Measurements from ENCODE around the gene PDSS2.

PDSS2 gene

GRCh38 chr6:107209406-107210305 lies 249.7 kb downstream of the PDSS2 start:
- no peak overlapping the region for H3K27ac ChIP-seq (ENCODE audit: low read length)
- no peak overlapping the region for H3K4me3 ChIP-seq (ENCODE audit: low read length)
- no peaks in the 10 kb centered on the region for H3K9me3 ChIP-seq (ENCODE audit: insufficient read depth, low read length)
- H3K27me3 ChIP-seq (ENCODE audit: low read depth, low read length): no peaks in the 10 kb centered on the region
- no peaks in the 10 kb centered on the region for H3K36me3 ChIP-seq (replicated peaks; ENCODE audit: low read depth, low read length)
- H4K20me1 ChIP-seq (ENCODE audit: insufficient read depth, low read length): no peaks in the 10 kb centered on the region
- no peak overlapping the region for H3K4me2 ChIP-seq (ENCODE audit: low read length)
- no peak overlapping the region for H2AFZ ChIP-seq (ENCODE audit: low read depth, low read length)
- no peak overlapping the region for H3K9ac ChIP-seq (ENCODE audit: low read length)
- 0 out of 2 replicates have a peak, but pooled peaks cover 3% of the 10 kb centered on the region for H3K4me1 ChIP-seq (ENCODE audit: low read length)
- H3K79me2 ChIP-seq (ENCODE audit: low read length): no peaks in the 10 kb centered on the region
- TF ChIP-seq CTCF (IDR thresholded peaks at IDR 0.05; ENCODE audit: low read depth, low read length) (no peak), EZH2phosphoT487 (IDR thresholded peaks at IDR 0.05; ENCODE audit: low read depth) (no peak)

GRCh38 chr6:107207251-107207873 lies 252.0 kb downstream of the PDSS2 start:
- Histone ChIP-seq H3K27ac (ENCODE audit: low read length) (no peak overlapping the region), H4K20me1 (ENCODE audit: insufficient read depth, low read length) (no peaks in the 10 kb centered on the region), H3K79me2 (ENCODE audit: low read length) (no peaks in the 10 kb centered on the region), H3K9ac (ENCODE audit: low read length) (no peak overlapping the region), H3K4me2 (ENCODE audit: low read length) (no peak overlapping the region), H2AFZ (ENCODE audit: low read depth, low read length) (no peak overlapping the region), H3K27me3 (ENCODE audit: low read depth, low read length) (no peaks in the 10 kb centered on the region), H3K4me3 (ENCODE audit: low read length) (no peak overlapping the region), H3K4me1 (ENCODE audit: low read length) (0 out of 2 replicates have a peak, but pooled peaks cover 3% of the 10 kb centered on the region), H3K36me3 (replicated peaks; ENCODE audit: low read depth, low read length) (no peaks in the 10 kb centered on the region), H3K9me3 (ENCODE audit: insufficient read depth, low read length) (0 out of 2 replicates have a peak, but pooled peaks cover 3% of the 10 kb centered on the region)
- TF ChIP-seq CTCF (IDR thresholded peaks at IDR 0.05; ENCODE audit: low read depth, low read length): no peak

GRCh38 chr6:107205058-107205998 lies 254.0 kb downstream of the PDSS2 start:
- TF ChIP-seq EZH2phosphoT487 (IDR thresholded peaks at IDR 0.05; ENCODE audit: low read depth) (no peak), CTCF (IDR thresholded peaks at IDR 0.05; ENCODE audit: low read depth, low read length) (no peak)
- Histone ChIP-seq H3K4me3 (ENCODE audit: low read length) (no peak overlapping the region), H3K4me2 (ENCODE audit: low read length) (no peak overlapping the region), H3K79me2 (ENCODE audit: low read length) (no peaks in the 10 kb centered on the region), H3K9me3 (ENCODE audit: insufficient read depth, low read length) (0 out of 2 replicates have a peak, but pooled peaks cover 3% of the 10 kb centered on the region), H3K36me3 (replicated peaks; ENCODE audit: low read depth, low read length) (no peaks in the 10 kb centered on the region), H3K4me1 (ENCODE audit: low read length) (no peaks in the 10 kb centered on the region), H3K9ac (ENCODE audit: low read length) (no peak overlapping the region), H3K27ac (ENCODE audit: low read length) (no peak overlapping the region), H3K27me3 (ENCODE audit: low read depth, low read length) (no peaks in the 10 kb centered on the region), H4K20me1 (ENCODE audit: insufficient read depth, low read length) (no peaks in the 10 kb centered on the region), H2AFZ (ENCODE audit: low read depth, low read length) (no peak overlapping the region)
